WERI-Rb-1 (cell line): Measurements from ENCODE around the gene PIAS4.

ENCODE experiments used
- DNase-seq: peaks from one replicate; pipeline ENCODE4 v3.0.0-alpha.2; 2020
- H3K27ac ChIP-seq: fragments of 250-450 bp; sonication (Bioruptor Pico); 2 replicates; pipeline ENCODE4 v1.5.1; 2020; ENCODE audit warnings: mild to moderate bottlenecking, moderate library complexity
- H3K27me3 ChIP-seq: fragments of 250-450 bp; sonication (Bioruptor Pico); 2 replicates; pipeline ENCODE4 v1.5.1; 2021; ENCODE audit warnings: mild to moderate bottlenecking, low read depth, moderate library complexity; ENCODE audit not compliant: insufficient read depth, severe bottlenecking
- H3K36me3 ChIP-seq: fragments of 250-450 bp; sonication (Bioruptor Pico); 2 replicates; pipeline ENCODE4 v1.5.1; 2020; ENCODE audit warnings: mild to moderate bottlenecking, moderate library complexity
- H3K4me3 ChIP-seq: 2 replicates; pipeline ENCODE4 v1.5.1; 2011; ENCODE audit warnings: low read depth, mild to moderate bottlenecking, control low read depth, low read length
- H3K9me3 ChIP-seq: fragments of 250-450 bp; sonication (Bioruptor Pico); 2 replicates; pipeline ENCODE4 v1.5.1; 2021; ENCODE audit warnings: mild to moderate bottlenecking, moderate library complexity; ENCODE audit not compliant: severe bottlenecking
- TF ChIP-seq, protein P1 (sequence below): IDR thresholded peaks from 2 replicates; pipeline ENCODE4 v1.5.1; 2011; ENCODE audit warnings: low read depth, mild to moderate bottlenecking, control low read depth, inconsistent platforms, low read length

The PIAS4 gene

DNA sequence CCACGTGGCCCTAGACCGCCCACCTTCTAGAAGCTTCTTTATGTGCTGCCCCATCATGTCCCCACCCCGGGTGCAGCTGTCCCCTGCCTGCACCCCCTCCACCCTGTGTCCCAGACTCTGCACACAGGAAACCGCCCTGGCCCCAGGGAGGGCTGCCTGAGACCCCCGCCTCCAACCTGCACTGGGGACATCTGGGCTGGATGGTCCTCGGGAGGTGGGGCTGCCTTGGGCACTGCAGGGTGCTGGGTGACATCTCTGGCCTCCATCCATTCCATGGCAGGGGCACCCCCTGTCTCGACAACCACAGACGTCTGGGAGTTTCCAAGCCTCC lies 77.0 kb downstream of the PIAS4 start:
- Histone ChIP-seq H3K27me3 (no peaks in the 10 kb centered on the region), H3K36me3 (peaks cover 4% of the 10 kb centered on the region), H3K27ac (no peak overlapping the region), H3K9me3 (no peaks in the 10 kb centered on the region), H3K4me3 (no peak overlapping the region)
- TF ChIP-seq, protein P1, sequence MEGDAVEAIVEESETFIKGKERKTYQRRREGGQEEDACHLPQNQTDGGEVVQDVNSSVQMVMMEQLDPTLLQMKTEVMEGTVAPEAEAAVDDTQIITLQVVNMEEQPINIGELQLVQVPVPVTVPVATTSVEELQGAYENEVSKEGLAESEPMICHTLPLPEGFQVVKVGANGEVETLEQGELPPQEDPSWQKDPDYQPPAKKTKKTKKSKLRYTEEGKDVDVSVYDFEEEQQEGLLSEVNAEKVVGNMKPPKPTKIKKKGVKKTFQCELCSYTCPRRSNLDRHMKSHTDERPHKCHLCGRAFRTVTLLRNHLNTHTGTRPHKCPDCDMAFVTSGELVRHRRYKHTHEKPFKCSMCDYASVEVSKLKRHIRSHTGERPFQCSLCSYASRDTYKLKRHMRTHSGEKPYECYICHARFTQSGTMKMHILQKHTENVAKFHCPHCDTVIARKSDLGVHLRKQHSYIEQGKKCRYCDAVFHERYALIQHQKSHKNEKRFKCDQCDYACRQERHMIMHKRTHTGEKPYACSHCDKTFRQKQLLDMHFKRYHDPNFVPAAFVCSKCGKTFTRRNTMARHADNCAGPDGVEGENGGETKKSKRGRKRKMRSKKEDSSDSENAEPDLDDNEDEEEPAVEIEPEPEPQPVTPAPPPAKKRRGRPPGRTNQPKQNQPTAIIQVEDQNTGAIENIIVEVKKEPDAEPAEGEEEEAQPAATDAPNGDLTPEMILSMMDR, result no peak
- DNase-seq, result no peak

GRCh38 chr19:4086411-4086867 lies 78.9 kb downstream of the PIAS4 start:
- no peaks in the 10 kb centered on the region for H3K9me3 ChIP-seq
- no peak overlapping the region for H3K4me3 ChIP-seq
- H3K27me3 ChIP-seq, result no peaks in the 10 kb centered on the region
- TF ChIP-seq, protein P1, result no peak
- H3K36me3 ChIP-seq, result peaks cover 9% of the 10 kb centered on the region
- H3K27ac ChIP-seq, result 0 out of 2 replicates have a peak overlapping the region, but pooled peaks have one; percentile 29
- DNase-seq, result no peak

- TF ChIP-seq, protein P1, result no peak
- H3K27ac ChIP-seq, result 0 out of 2 replicates have a peak overlapping the region, but pooled peaks have one; percentile 29
Measured at GRCh38 chr19:4087787-4088679, 80.5 kb downstream of the PIAS4 start.

GRCh38 chr19:4088975-4089374 lies 81.4 kb downstream of the PIAS4 start:
- Histone ChIP-seq H3K4me3 (no peak overlapping the region), H3K36me3 (peaks cover 30% of the 10 kb centered on the region), H3K27me3 (no peaks in the 10 kb centered on the region), H3K27ac (no peak overlapping the region), H3K9me3 (no peaks in the 10 kb centered on the region)
- DNase-seq, result no peak
- TF ChIP-seq, protein P1, result no peak

More at GRCh38 chr19:4087787-4088679, 80.5 kb downstream of the PIAS4 start:
- Histone ChIP-seq H3K36me3 (peaks cover 22% of the 10 kb centered on the region), H3K27me3 (no peaks in the 10 kb centered on the region), H3K9me3 (no peaks in the 10 kb centered on the region), H3K4me3 (no peak overlapping the region)
- no peak for DNase-seq
